HEK293T (cell line): ENCODE data around the gene MOGAT1.

Experiments
- BHLHE40 ChIP-seq: fragments of 450-650 bp; IDR thresholded peaks from 2 replicates; pipeline ENCODE4 v1.6.1; 2016; ENCODE audit warnings: mild to moderate bottlenecking, moderate library complexity, borderline replicate concordance
- ELF4 ChIP-seq: fragments of 450-650 bp; IDR thresholded peaks from 2 replicates; pipeline ENCODE4 v1.6.1; 2017; ENCODE audit warnings: antibody characterized with exemption
- FOXA1 ChIP-seq: fragments of 450-650 bp; IDR thresholded peaks from 2 replicates; pipeline ENCODE4 v1.6.1; 2016; ENCODE audit warnings: mild to moderate bottlenecking
- FOXM1 ChIP-seq: fragments of 450-650 bp; IDR thresholded peaks from 2 replicates; pipeline ENCODE4 v1.6.1; 2017; ENCODE audit warnings: mild to moderate bottlenecking, borderline replicate concordance
- L3MBTL2 ChIP-seq: fragments of 450-650 bp; conservative IDR thresholded peaks from 2 replicates; pipeline ENCODE4 v1.6.1; 2016; ENCODE audit warnings: mild to moderate bottlenecking
- PKNOX1 ChIP-seq: fragments of 450-650 bp; IDR thresholded peaks from 2 replicates; pipeline ENCODE4 v1.6.1; 2016
- SP1 ChIP-seq: fragments of 450-650 bp; IDR thresholded peaks from 2 replicates; pipeline ENCODE4 v1.6.1; 2017
- SUZ12 ChIP-seq: fragments of 450-650 bp; IDR thresholded peaks from 2 replicates; pipeline ENCODE4 v1.6.1; 2016; ENCODE audit warnings: mild to moderate bottlenecking
- ZNF384 ChIP-seq: fragments of 450-650 bp; IDR thresholded peaks from 2 replicates; pipeline ENCODE4 v1.6.1; 2016

- no peak for TF ChIP-seq SUZ12
- no peak for TF ChIP-seq ELF4
- TF ChIP-seq FOXM1, result no peak
- TF ChIP-seq PKNOX1, result no peak
- no peak for TF ChIP-seq BHLHE40
- TF ChIP-seq FOXA1, result no peak
- no peak for TF ChIP-seq ZNF384
- no peak for TF ChIP-seq SP1
- TF ChIP-seq L3MBTL2, result no peak
Observed at GRCh38 chr2:222653280-222653679, 18.2 kb upstream of the MOGAT1 start.
